Fibroblast of villous mesenchyme (primary cell): ENCODE measurements around the gene SYNGAP1. TPM values are rescaled to one million over a fixed set of nuclear protein-coding genes. Genes with fewer than 3 reads are reported as not detected.

Source experiments
- DNase-seq: peaks from one replicate; pipeline ENCODE4 v3.0.0-alpha.2; 2010; ENCODE audit warnings: low read depth
- H3K4me3 ChIP-seq: 2 replicates; pipeline ENCODE4 v1.5.1; 2011; ENCODE audit warnings: low read depth, mild to moderate bottlenecking, low read length
- total RNA-seq: library from RNA; depleted of rRNA; stranded (reverse); fragments of >200 nt; gene quantifications from 2 replicates; pipeline ENCODE4 v1.2.3, GENCODE V29; 2012
- TF ChIP-seq, protein P1 (sequence below): IDR thresholded peaks from 2 replicates; pipeline ENCODE4 v1.5.1; 2012; ENCODE audit warnings: low read depth, mild to moderate bottlenecking, low read length; ENCODE audit not compliant: insufficient read depth

Gene SYNGAP1
- total RNA-seq, 1 donor = 7.8 TPM

DNA sequence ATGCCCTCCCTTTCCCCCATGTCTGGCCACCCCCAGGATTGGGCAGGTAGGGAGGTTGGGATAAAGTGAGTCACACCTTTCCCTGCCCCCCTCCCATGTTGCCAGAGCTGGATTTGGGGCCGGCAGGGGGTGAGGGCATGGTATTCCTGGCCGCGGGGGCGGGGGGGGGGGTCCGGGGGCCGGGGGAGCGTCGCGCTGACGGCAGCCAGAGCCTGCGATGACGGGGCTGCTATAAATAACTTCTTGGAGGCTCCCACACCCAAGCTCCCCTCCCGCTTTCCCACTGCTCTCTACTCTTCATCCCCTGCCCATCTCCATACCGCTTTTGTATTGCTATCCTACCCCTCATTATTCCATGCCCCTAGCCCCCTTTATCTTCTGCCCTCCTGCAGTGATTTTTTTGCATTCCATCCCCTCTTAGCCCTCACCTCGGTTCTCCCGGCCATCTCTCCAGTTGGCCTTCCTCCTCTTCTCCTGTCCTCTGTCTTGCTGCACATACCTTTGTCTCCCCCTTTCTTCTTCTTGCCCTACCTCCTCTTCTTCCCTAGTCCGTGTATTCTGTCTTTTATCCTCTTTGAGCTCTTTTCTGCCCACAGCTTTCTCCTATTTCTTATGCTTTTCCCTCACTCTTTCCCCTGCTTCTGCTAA, 13.8 kb downstream of the SYNGAP1 start:
- DNase-seq = peak; percentile 41

DNA sequence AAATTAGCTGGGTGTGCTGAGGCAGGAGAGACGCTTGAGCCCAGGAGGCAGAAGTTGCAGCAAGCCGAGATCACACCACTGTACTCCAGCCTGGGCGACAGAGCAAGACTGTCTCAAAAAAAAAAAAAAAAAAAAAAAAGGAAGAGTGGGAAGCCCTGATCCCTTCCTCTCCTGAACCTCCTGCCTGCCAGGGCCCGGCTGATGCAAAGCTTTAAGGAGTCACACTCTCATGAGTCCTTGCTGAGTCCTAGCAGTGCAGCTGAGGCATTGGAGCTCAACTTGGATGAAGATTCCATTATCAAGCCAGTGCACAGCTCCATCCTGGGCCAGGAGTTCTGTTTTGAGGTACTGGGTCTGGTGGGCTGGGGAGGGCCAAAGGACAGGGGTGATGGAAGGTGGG, 15.1 kb downstream of the SYNGAP1 start:
- TF ChIP-seq, protein P1, sequence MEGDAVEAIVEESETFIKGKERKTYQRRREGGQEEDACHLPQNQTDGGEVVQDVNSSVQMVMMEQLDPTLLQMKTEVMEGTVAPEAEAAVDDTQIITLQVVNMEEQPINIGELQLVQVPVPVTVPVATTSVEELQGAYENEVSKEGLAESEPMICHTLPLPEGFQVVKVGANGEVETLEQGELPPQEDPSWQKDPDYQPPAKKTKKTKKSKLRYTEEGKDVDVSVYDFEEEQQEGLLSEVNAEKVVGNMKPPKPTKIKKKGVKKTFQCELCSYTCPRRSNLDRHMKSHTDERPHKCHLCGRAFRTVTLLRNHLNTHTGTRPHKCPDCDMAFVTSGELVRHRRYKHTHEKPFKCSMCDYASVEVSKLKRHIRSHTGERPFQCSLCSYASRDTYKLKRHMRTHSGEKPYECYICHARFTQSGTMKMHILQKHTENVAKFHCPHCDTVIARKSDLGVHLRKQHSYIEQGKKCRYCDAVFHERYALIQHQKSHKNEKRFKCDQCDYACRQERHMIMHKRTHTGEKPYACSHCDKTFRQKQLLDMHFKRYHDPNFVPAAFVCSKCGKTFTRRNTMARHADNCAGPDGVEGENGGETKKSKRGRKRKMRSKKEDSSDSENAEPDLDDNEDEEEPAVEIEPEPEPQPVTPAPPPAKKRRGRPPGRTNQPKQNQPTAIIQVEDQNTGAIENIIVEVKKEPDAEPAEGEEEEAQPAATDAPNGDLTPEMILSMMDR = no peak
- no peak overlapping the region for H3K4me3 ChIP-seq
- DNase-seq = no peak

More for the DNA sequence above, 13.8 kb downstream of the SYNGAP1 start:
- no peak overlapping the region for H3K4me3 ChIP-seq
- TF ChIP-seq, protein P1 = no peak

DNA sequence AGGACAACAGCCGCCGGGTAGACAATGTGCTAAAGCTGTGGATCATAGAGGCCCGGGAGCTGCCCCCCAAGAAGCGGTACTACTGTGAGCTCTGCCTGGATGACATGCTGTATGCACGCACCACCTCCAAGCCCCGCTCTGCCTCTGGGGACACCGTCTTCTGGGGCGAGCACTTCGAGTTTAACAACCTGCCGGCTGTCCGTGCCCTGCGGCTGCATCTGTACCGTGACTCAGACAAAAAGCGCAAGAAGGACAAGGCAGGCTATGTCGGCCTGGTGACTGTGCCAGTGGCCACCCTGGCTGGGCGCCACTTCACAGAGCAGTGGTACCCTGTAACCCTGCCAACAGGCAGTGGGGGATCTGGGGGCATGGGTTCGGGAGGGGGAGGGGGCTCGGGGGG, 17.8 kb downstream of the SYNGAP1 start:
- DNase-seq = no peak
- TF ChIP-seq, protein P1 = no peak
- no peak overlapping the region for H3K4me3 ChIP-seq

GRCh38 chr6:33438978-33439594, 19.2 kb downstream of the SYNGAP1 start:
- TF ChIP-seq, protein P1 = no peak
- no peak for DNase-seq
- H3K4me3 ChIP-seq = no peak overlapping the region

DNA sequence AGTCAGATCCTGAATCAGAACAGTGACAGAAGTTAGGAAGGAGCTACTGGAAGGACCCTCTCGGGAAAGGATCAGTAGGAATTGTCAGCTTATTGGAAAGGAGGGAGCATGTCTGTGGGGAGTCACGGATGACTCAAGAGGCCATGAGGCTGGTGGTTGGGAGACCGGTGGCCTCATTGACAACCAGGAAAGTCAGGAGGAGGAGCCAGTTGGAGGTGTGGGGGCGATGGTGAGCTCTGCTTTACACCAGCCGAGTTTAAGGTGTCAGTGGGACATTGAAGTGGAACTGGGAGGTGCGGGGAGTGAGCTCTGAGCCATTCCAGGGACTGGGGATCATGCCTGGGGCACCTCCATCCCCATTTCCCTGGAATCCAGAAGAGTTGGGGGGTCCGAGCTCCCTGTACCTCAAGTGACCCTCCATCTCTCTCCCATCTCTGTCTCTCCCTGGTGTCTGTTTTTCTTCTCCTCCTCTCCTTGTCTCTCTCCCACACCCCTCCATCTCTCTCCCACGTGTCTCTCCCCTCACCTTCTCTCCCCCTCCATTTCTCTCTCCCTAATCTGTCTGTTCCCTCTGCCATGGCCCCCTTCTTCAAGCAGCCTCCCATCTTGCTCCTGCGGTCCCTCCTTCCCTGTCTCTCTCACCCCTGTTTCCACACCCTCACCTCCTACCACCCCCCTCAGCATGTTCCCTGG, 20.2 kb downstream of the SYNGAP1 start:
- TF ChIP-seq, protein P1 = no peak
- H3K4me3 ChIP-seq = no peak overlapping the region
- no peak for DNase-seq

DNA sequence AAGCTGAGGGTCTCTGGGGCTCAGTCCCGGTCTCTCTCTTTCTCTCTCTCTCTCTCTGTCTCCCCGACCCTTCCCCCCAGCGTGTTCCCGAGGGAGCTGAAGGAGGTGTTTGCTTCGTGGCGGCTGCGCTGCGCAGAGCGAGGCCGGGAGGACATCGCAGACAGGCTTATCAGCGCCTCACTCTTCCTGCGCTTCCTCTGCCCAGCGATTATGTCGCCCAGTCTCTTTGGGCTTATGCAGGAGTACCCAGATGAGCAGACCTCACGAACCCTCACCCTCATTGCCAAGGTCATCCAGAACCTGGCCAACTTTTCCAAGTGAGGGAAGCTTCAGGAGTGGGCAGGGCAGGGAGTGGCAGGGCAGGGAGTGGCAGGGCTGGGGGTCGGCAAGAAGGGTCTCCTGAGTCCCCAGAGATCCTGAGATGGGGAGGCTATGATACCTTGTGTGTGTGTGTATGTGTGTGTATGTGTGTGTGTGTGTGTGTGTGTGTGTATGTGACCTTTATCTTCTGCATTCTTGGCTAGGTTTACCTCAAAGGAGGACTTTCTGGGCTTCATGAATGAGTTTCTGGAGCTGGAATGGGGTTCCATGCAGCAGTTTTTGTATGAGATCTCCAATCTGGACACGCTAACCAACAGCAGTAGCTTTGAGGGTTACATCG, 20.9 kb downstream of the SYNGAP1 start:
- TF ChIP-seq, protein P1 = no peak
- no peak for DNase-seq
- no peak overlapping the region for H3K4me3 ChIP-seq
